B cell (primary cell): ENCODE measurements around the gene EVL. TPM values are rescaled to one million over a fixed set of nuclear protein-coding genes. Genes with fewer than 3 reads are reported as not detected.

ENCODE experiments used
- ATAC-seq: fragments of 200-7000 bp; cut with Tn5 transposase; one replicate; pipeline ENCODE4 v1.10.0; 2021; ENCODE audit warnings: low read depth, mild to moderate bottlenecking, moderate number of reproducible peaks, moderate library complexity
- CTCF ChIA-PET: fragments of 350-600 bp; sonication (Branson Sonifier 250); formaldehyde crosslinking; loops from one replicate; lab custom pipeline; 2021; ENCODE audit warnings: antibody characterized with exemption, inconsistent platforms; lab: Charles Lee
- POLR2A ChIA-PET: fragments of 350-600 bp; sonication (Branson Sonifier 250); formaldehyde crosslinking; loops from one replicate; lab custom pipeline; 2021; ENCODE audit warnings: antibody characterized with exemption; lab: Charles Lee
- DNase-seq: peaks from one replicate; pipeline ENCODE4 v3.0.0; 2013
- H2AFZ ChIP-seq: 2 replicates; pipeline ENCODE4 v1.6.1; 2012; ENCODE audit warnings: mild to moderate bottlenecking, low read depth, low read length; ENCODE audit not compliant: insufficient read depth, poor library complexity, severe bottlenecking
- H3K27ac ChIP-seq, 2 donors: 1 replicate in 1 of 2; 2 replicates in 1 of 2; pipeline ENCODE4 v1.5.1; 2012 to 2013; ENCODE audit warnings: low read length in 2 of 2, mild to moderate bottlenecking in 2 of 2, moderate library complexity in 1 of 2
- H3K27me3 ChIP-seq, 4 experiments: fragments of 200-600 bp in 1 of 4; sonication (generic) in 1 of 4; replicated peaks in 1 of 4; 1 replicate in 2 of 4; 2 replicates in 2 of 4; pipeline versions ENCODE4 v1.6.1 to v1.7.0; 2013 to 2016; ENCODE audit warnings: low read length in 3 of 4, mild to moderate bottlenecking in 2 of 4, mixed read lengths in 1 of 4, moderate library complexity in 1 of 4; ENCODE audit not compliant: insufficient read depth in 4 of 4, control insufficient read depth in 3 of 4; ENCODE audit errors: control extremely low read depth in 1 of 4
- H3K36me3 ChIP-seq, 2 experiments: replicated peaks in 1 of 2; 1 replicate in 1 of 2; 2 replicates in 1 of 2; pipeline versions ENCODE4 v1.6.1 to v1.7.1; 2013; ENCODE audit warnings: low read length in 1 of 2; ENCODE audit not compliant: insufficient read depth in 2 of 2, control insufficient read depth in 1 of 2; ENCODE audit errors: control extremely low read depth in 1 of 2, extremely low read depth in 1 of 2
- H3K4me1 ChIP-seq, 2 donors: fragments of 200-600 bp in 1 of 2; sonication (generic) in 1 of 2; 1 replicate in 1 of 2; 2 replicates in 1 of 2; pipeline versions ENCODE4 v1.5.1 to v1.6.1; 2013 to 2017; ENCODE audit warnings: low read length in 2 of 2; ENCODE audit not compliant: control insufficient read depth in 2 of 2, insufficient read depth in 2 of 2
- H3K4me2 ChIP-seq: replicated peaks from 2 replicates; pipeline ENCODE3; 2012; ENCODE audit warnings: mild to moderate bottlenecking, low read depth, low read length; ENCODE audit not compliant: poor library complexity, severe bottlenecking
- H3K4me3 ChIP-seq, 5 experiments: fragments of 200-600 bp in 1 of 5; sonication (generic) in 1 of 5; 1 replicate in 3 of 5; 2 replicates in 2 of 5; pipeline versions ENCODE4 v1.5.1 to v1.7.0; 2011 to 2016; ENCODE audit warnings: low read length in 4 of 5, mild to moderate bottlenecking in 4 of 5, low read depth in 2 of 5, control low read depth in 1 of 5, moderate library complexity in 1 of 5; ENCODE audit not compliant: insufficient read depth in 1 of 5; ENCODE audit errors: control extremely low read depth in 1 of 5, extremely low read depth in 1 of 5
- H3K79me2 ChIP-seq: fragments of 200-600 bp; sonication (generic); one replicate; pipeline ENCODE4 v1.6.0; 2016; ENCODE audit warnings: low read length; ENCODE audit not compliant: control insufficient read depth, insufficient read depth
- H3K9ac ChIP-seq: fragments of 200-600 bp; sonication (generic); 2 replicates; pipeline ENCODE4 v1.6.1; 2017; ENCODE audit warnings: mild to moderate bottlenecking, low read length, moderate library complexity
- H3K9me3 ChIP-seq, 3 donors: one replicate each; pipeline versions ENCODE4 v1.6.1 to v1.7.1; 2013; ENCODE audit warnings: low read length in 2 of 3; ENCODE audit not compliant: control insufficient read depth in 2 of 3, insufficient read depth in 1 of 3; ENCODE audit errors: control extremely low read depth in 1 of 3
- H4K20me1 ChIP-seq: 2 replicates; pipeline ENCODE4 v1.6.0; 2012; ENCODE audit warnings: mild to moderate bottlenecking, low read length; ENCODE audit not compliant: insufficient read depth, control insufficient read depth, poor library complexity, severe bottlenecking
- H3K27ac Mint-ChIP-seq: one replicate; pipeline ENCODE4 v1.8.0; 2021; ENCODE audit warnings: mixed read lengths
- H3K27me3 Mint-ChIP-seq: one replicate; pipeline ENCODE4 v1.8.0; 2021; ENCODE audit warnings: mixed read lengths
- H3K4me1 Mint-ChIP-seq: one replicate; pipeline ENCODE4 v1.8.0; 2021; ENCODE audit warnings: mixed read lengths
- H3K4me3 Mint-ChIP-seq: one replicate; pipeline ENCODE4 v1.8.0; 2021; ENCODE audit warnings: mixed read lengths
- H3K9me3 Mint-ChIP-seq: one replicate; pipeline ENCODE4 v1.8.0; 2022; ENCODE audit warnings: mixed read lengths; ENCODE audit not compliant: insufficient read depth
- EZH2 ChIP-seq: IDR thresholded peaks from 2 replicates; pipeline ENCODE4 v1.6.1; 2012; ENCODE audit warnings: borderline replicate concordance, low read depth, mild to moderate bottlenecking, moderate library complexity, low read length; ENCODE audit not compliant: insufficient read depth, poor library complexity, severe bottlenecking
- WGBS: methylation state at CpG from one replicate; pipeline ENCODE4 v1.1.5; 2013; ENCODE audit warnings: missing lambda C conversion rate; ENCODE audit not compliant: insufficient coverage; 5-methylcytosine and 5-hydroxymethylcytosine counted together
- intact Hi-C: fragments of 100-400 bp; cut with micrococcal nuclease; formaldehyde crosslinking; loops from one replicate; pipeline ENCODE4 v1.10.0; 2022
- polyA plus RNA-seq: library from polyadenylated mRNA; depleted of rRNA; stranded (reverse); fragments of >200 nt; gene quantifications from 2 replicates; pipeline ENCODE4 v1.2.3, GENCODE V29; 2012
- total RNA-seq, 2 donors: library from RNA; stranded (reverse); fragments of 120-200 nt in 1 of 2; gene quantifications; 1 replicate in 1 of 2; 2 replicates in 1 of 2; pipeline versions ENCODE4 v1.2.3 to v1.2.4, GENCODE V29; 2013 to 2022
- TF ChIP-seq, protein P1 (sequence below): fragments of 200-600 bp; IDR thresholded peaks from one replicate; pipeline ENCODE4 v1.8.0; 2022; ENCODE audit warnings: antibody characterized with exemption, mild to moderate bottlenecking

The EVL gene
- total and polyA plus RNA-seq, 2 donors (not counting 1 experiment from before 2014, with no cell fraction given): 486 to 892 TPM

DNA sequence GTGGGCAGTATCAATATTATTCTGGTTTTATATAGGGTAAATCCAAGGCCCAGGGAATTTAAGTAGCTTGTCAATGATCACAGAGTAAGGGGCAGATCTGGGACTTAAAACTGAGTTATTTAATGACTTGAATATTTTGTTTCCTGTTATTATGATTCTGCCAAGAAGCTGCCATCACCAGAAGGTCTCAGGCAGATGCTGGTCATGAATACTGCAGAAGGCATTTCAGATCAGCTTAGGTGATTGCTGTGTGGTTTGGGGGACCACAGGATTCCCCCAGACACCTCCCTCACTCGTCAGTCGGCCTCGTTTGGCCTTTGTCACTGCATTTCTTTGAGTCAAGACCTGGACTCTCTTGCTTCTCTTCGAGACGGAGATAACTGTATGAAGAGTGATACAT lies 47.7 kb upstream of the EVL start:
- WGBS: 88% methylated on average over 2 of the region's 5 CpGs
- no peaks in the 10 kb centered on the region for H3K9me3 Mint-ChIP-seq
- peaks cover 3% of the 10 kb centered on the region for H3K4me1 Mint-ChIP-seq
- Histone ChIP-seq H2AFZ (no peak overlapping the region), H3K27me3 (peaks cover 0 to 2% (median 0%) of the 10 kb centered on the region in 4 experiments), H3K4me1 (no peaks in the 10 kb centered on the region), H3K4me2 (no peak overlapping the region), H3K27ac (no peak overlapping the region), H3K79me2 (no peaks in the 10 kb centered on the region), H4K20me1 (no peaks in the 10 kb centered on the region), H3K9ac (no peak overlapping the region), H3K36me3 (no peaks in the 10 kb centered on the region), H3K4me3 (no peak overlapping the region), H3K9me3 (no peaks in the 10 kb centered on the region)
- no peaks in the 10 kb centered on the region for H3K27me3 Mint-ChIP-seq
- intact Hi-C loops: no loop called here
- CTCF ChIA-PET: interaction anchor here (1.1 to 1.3 kb wide), 2 partner anchors 14 to 90 kb away, joined by 3 to 4 read pairs; no protein-coding TSS in a partner anchor
- ATAC-seq: no peak
- H3K4me3 Mint-ChIP-seq: no peak overlapping the region
- POLR2A ChIA-PET: no interaction called here
- no peak overlapping the region for H3K27ac Mint-ChIP-seq
- no peak for TF ChIP-seq EZH2
- TF ChIP-seq, protein P1, sequence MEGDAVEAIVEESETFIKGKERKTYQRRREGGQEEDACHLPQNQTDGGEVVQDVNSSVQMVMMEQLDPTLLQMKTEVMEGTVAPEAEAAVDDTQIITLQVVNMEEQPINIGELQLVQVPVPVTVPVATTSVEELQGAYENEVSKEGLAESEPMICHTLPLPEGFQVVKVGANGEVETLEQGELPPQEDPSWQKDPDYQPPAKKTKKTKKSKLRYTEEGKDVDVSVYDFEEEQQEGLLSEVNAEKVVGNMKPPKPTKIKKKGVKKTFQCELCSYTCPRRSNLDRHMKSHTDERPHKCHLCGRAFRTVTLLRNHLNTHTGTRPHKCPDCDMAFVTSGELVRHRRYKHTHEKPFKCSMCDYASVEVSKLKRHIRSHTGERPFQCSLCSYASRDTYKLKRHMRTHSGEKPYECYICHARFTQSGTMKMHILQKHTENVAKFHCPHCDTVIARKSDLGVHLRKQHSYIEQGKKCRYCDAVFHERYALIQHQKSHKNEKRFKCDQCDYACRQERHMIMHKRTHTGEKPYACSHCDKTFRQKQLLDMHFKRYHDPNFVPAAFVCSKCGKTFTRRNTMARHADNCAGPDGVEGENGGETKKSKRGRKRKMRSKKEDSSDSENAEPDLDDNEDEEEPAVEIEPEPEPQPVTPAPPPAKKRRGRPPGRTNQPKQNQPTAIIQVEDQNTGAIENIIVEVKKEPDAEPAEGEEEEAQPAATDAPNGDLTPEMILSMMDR: no peak
- no peak for DNase-seq

DNA sequence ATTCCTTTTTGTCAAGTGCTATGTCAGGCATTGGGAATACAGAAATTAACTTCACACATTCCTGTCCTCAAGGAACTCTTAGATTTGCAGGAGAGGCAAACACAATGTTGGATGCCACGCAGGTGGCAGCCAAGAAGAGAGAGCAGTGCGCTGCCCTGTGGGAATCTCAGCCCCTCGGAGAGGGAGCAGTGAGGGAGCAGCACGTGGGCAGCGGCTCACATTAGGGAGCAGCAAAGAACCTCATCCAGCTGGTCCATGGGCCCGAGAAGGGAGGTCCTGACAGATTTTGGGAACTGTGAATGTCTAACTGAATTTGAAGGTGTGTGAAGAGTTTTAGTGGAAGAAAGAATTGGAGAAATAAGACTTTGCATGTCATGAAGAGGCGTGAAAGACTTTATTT lies 47.2 kb upstream of the EVL start:
- Histone ChIP-seq H3K4me3 (no peak overlapping the region), H3K27ac (no peak overlapping the region), H3K27me3 (peaks cover 0 to 2% (median 0%) of the 10 kb centered on the region in 4 experiments), H3K4me2 (no peak overlapping the region), H4K20me1 (no peaks in the 10 kb centered on the region), H3K9me3 (no peaks in the 10 kb centered on the region), H3K9ac (no peak overlapping the region), H2AFZ (no peak overlapping the region), H3K4me1 (no peaks in the 10 kb centered on the region), H3K79me2 (no peaks in the 10 kb centered on the region), H3K36me3 (no peaks in the 10 kb centered on the region)
- Mint-ChIP-seq H3K9me3 (no peaks in the 10 kb centered on the region), H3K4me1 (peaks cover 3% of the 10 kb centered on the region), H3K27me3 (no peaks in the 10 kb centered on the region), H3K4me3 (no peak overlapping the region), H3K27ac (no peak overlapping the region)
- TF ChIP-seq, protein P1: no peak
- TF ChIP-seq EZH2: no peak
- intact Hi-C loops: no loop called here
- no peak for ATAC-seq
- no peak for DNase-seq
- 90% methylated on average over 6 of the region's 7 CpGs for WGBS
- ChIA-PET CTCF (no interaction called here), POLR2A (no interaction called here)
